ENCODE results near the gene NCOR1. TPM values are rescaled to one million over a fixed set of nuclear protein-coding genes. Genes with fewer than 3 reads are reported as not detected.

The NCOR1 gene
- total and polyA plus RNA-seq, 2 experiments from 2014 or later, result 102 to 132 TPM

DNA sequence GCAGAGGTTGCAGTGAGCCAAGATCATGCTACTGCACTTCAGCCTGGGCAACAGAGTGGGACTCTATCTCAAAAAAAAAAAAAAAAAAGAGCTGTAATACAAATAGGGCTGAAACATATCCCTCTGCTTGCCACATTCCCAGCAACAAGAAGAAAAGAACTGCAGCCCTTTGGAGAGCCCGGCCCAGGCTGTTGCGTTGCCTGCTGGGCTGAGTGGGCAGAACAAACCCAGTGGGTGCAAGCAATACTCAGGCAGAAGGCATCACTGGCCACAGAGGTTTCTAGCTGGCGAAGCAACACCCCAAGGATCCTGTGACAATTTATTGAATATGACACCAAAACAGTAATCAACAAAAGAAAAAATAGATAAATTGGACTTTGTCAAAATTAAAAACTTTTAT is 45.7 kb upstream of the NCOR1 start:
- no peaks in the 10 kb centered on the region; the same call in 2 of the 3 replicates for H3K4me1 Mint-ChIP-seq
- Histone ChIP-seq H3K79me2 (replicated peaks; ENCODE audit: insufficient read depth) (no peaks in the 10 kb centered on the region), H3K27me3 (ENCODE audit: insufficient read depth) (no peaks in the 10 kb centered on the region), H4K20me1 (replicated peaks; ENCODE audit: insufficient read depth) (0 out of 2 replicates have a peak, but pooled peaks cover 6% of the 10 kb centered on the region), H3K36me3 (ENCODE audit: insufficient read depth) (no peaks in the 10 kb centered on the region), H3K27ac (ENCODE audit: low read depth) (no peak overlapping the region), H3K4me2 (no peak overlapping the region), H3F3A (replicated peaks; ENCODE audit: low read depth) (no peaks in the 10 kb centered on the region), H3K4me3 (no peak overlapping the region), H3K9me2 (ENCODE audit: insufficient read depth) (no peaks in the 10 kb centered on the region), H2AFZ (no peak overlapping the region), H3K4me1 (ENCODE audit: insufficient read depth) (no peaks in the 10 kb centered on the region)
- TF ChIP-seq POLR2AphosphoS5 (IDR thresholded peaks at IDR 0.05; ENCODE audit: low read depth), result no peak
- TF ChIP-seq ZNF114 (CRISPR knock-in tag; IDR thresholded peaks at IDR 0.05), result no peak
- TF ChIP-seq REST (IDR thresholded peaks at IDR 0.05; ENCODE audit: unreplicated experiment), result no peak
- H3K4me3 Mint-ChIP-seq, result no peak overlapping the region
- H3K27me3 Mint-ChIP-seq (ENCODE audit: insufficient read depth, low read depth, poor library complexity), result peaks cover 2% of the 10 kb centered on the region
- peaks cover 10% of the 10 kb centered on the region for H3K9me3 Mint-ChIP-seq
- DNase-seq (ENCODE audit: low spot score), result no peak
- H3K27ac Mint-ChIP-seq, result no peak overlapping the region
- no peak for ATAC-seq
- H3K36me3 Mint-ChIP-seq (ENCODE audit: low read depth), result peaks cover 26% of the 10 kb centered on the region

DNA sequence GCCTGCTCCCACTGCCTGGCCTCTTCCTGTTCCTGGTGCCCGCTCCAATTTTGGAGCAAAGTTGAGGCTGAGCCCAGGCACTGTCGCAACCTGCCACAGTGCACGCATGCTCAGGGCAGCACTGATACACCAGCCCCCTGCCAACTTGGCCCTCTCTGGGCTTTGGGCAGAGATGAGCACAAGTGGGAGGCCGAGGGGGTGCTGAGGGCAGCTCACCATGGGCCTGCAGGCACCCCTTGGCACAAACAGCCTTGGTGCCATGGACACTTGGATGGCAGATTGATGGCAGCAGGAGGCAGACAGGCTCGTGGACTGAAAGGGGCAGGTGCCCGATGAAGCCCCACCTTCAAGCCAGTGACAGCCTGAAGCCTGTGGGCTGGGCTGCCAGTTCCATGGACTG is 44.6 kb upstream of the NCOR1 start:
- no peak for ATAC-seq
- peaks cover 10% of the 10 kb centered on the region for H3K4me1 Mint-ChIP-seq
- H3K4me3 ChIP-seq, result no peak overlapping the region
- TF ChIP-seq STAT1 (IDR thresholded peaks at IDR 0.05; ENCODE audit: unreplicated experiment) (no peak), JUNB (IDR thresholded peaks at IDR 0.05; ENCODE audit: unreplicated experiment) (no peak), CREB1 (CRISPR knock-in tag; IDR thresholded peaks at IDR 0.05; ENCODE audit: low read depth) (no peak), EZH2 (IDR thresholded peaks at IDR 0.05; ENCODE audit: low read depth, unreplicated experiment) (no peak), POLR2AphosphoS5 (IDR thresholded peaks at IDR 0.05; ENCODE audit: low read depth) (no peak), REST (IDR thresholded peaks at IDR 0.05; ENCODE audit: unreplicated experiment) (no peak), ZNF331 (CRISPR knock-in tag; IDR thresholded peaks at IDR 0.05; ENCODE audit: low read depth) (no peak), ZNF114 (CRISPR knock-in tag; IDR thresholded peaks at IDR 0.05) (no peak), NANOG (IDR thresholded peaks at IDR 0.05; ENCODE audit: borderline replicate concordance) (no peak), EZH2phosphoT487 (IDR thresholded peaks at IDR 0.05; ENCODE audit: unreplicated experiment) (no peak), ETS1 (IDR thresholded peaks at IDR 0.05) (no peak)
- TF ChIP-seq, protein P1, sequence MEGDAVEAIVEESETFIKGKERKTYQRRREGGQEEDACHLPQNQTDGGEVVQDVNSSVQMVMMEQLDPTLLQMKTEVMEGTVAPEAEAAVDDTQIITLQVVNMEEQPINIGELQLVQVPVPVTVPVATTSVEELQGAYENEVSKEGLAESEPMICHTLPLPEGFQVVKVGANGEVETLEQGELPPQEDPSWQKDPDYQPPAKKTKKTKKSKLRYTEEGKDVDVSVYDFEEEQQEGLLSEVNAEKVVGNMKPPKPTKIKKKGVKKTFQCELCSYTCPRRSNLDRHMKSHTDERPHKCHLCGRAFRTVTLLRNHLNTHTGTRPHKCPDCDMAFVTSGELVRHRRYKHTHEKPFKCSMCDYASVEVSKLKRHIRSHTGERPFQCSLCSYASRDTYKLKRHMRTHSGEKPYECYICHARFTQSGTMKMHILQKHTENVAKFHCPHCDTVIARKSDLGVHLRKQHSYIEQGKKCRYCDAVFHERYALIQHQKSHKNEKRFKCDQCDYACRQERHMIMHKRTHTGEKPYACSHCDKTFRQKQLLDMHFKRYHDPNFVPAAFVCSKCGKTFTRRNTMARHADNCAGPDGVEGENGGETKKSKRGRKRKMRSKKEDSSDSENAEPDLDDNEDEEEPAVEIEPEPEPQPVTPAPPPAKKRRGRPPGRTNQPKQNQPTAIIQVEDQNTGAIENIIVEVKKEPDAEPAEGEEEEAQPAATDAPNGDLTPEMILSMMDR (conservative IDR thresholded peaks at IDR 0.05; ENCODE audit: low read depth in 2 of 2), result no peak

More for the DNA sequence above, 44.6 kb upstream of the NCOR1 start:
- no peak overlapping the region for H3K27ac ChIP-seq (ENCODE audit: low read depth)
- H2AFZ ChIP-seq, result no peak overlapping the region
- Mint-ChIP-seq H3K27ac (no peak overlapping the region), H3K27me3 (ENCODE audit: insufficient read depth, low read depth, poor library complexity) (peaks cover 3% of the 10 kb centered on the region), H3K9me3 (peaks cover 7% of the 10 kb centered on the region), H3K4me3 (no peak overlapping the region), H3K36me3 (ENCODE audit: low read depth) (peaks cover 26% of the 10 kb centered on the region)
- no peak for DNase-seq (ENCODE audit: low spot score)
- peaks cover 5% of the 10 kb centered on the region for H3K4me1 ChIP-seq (ENCODE audit: insufficient read depth)
- H3K36me3 ChIP-seq (ENCODE audit: insufficient read depth), result no peaks in the 10 kb centered on the region
- H3K27me3 ChIP-seq (ENCODE audit: insufficient read depth), result no peaks in the 10 kb centered on the region
- no peak overlapping the region for H3K4me2 ChIP-seq
- no peaks in the 10 kb centered on the region for H3F3A ChIP-seq (replicated peaks; ENCODE audit: low read depth)
- H4K20me1 ChIP-seq (replicated peaks; ENCODE audit: insufficient read depth), result 0 out of 2 replicates have a peak, but pooled peaks cover 6% of the 10 kb centered on the region
- no peaks in the 10 kb centered on the region for H3K9me2 ChIP-seq (ENCODE audit: insufficient read depth)
- no peaks in the 10 kb centered on the region for H3K79me2 ChIP-seq (replicated peaks; ENCODE audit: insufficient read depth)

All from GM23338 (cell line).